IPS-20b (cell line): ENCODE measurements around the gene SHISA3.
"Not testable (repeated sequence)": the region's sequence is repeated elsewhere in the genome, so short reads cannot be mapped to it uniquely, and the experiment has no call there.

ENCODE experiments used
- H3K27ac ChIP-seq: one replicate; pipeline ENCODE4 v1.5.1; 2013; ENCODE audit warnings: low read length
- H3K27me3 ChIP-seq: 2 replicates; pipeline ENCODE4 v1.6.1; 2013; ENCODE audit warnings: mild to moderate bottlenecking, low read length, inconsistent platforms; ENCODE audit not compliant: insufficient read depth
- H3K36me3 ChIP-seq: 2 replicates; pipeline ENCODE4 v1.6.1; 2013; ENCODE audit warnings: low read depth, mild to moderate bottlenecking, inconsistent platforms, low read length, moderate library complexity; ENCODE audit not compliant: insufficient read depth
- H3K4me1 ChIP-seq: 2 replicates; pipeline ENCODE4 v1.6.1; 2013; ENCODE audit warnings: mild to moderate bottlenecking, control low read depth, inconsistent platforms, low read length, moderate library complexity; ENCODE audit not compliant: insufficient read depth
- H3K4me3 ChIP-seq: 2 replicates; pipeline ENCODE4 v1.5.1; 2013; ENCODE audit warnings: mild to moderate bottlenecking, low read length, inconsistent platforms
- H3K9ac ChIP-seq: 2 replicates; pipeline ENCODE4 v1.6.1; 2013; ENCODE audit warnings: low read depth, mild to moderate bottlenecking, inconsistent platforms, low read length, moderate library complexity
- H3K9me3 ChIP-seq: 2 replicates; pipeline ENCODE4 v1.6.1; 2013; ENCODE audit warnings: mild to moderate bottlenecking, low read depth, low read length, inconsistent platforms; ENCODE audit not compliant: insufficient read depth

Gene SHISA3

GRCh38 chr4:42364266-42365053 lies 32.8 kb upstream of the SHISA3 start:
- H3K4me3 ChIP-seq: no peak overlapping the region
- H3K36me3 ChIP-seq: no peaks in the 10 kb centered on the region
- no peak overlapping the region for H3K27ac ChIP-seq
- no peaks in the 10 kb centered on the region for H3K9me3 ChIP-seq
- H3K9ac ChIP-seq: no peak overlapping the region
- H3K27me3 ChIP-seq: no peaks in the 10 kb centered on the region; the same call in 1 of the 2 replicates
- H3K4me1 ChIP-seq: no peaks in the 10 kb centered on the region

GRCh38 chr4:42366959-42367358 lies 30.3 kb upstream of the SHISA3 start:
- Histone ChIP-seq H3K27me3 (no peaks in the 10 kb centered on the region), H3K9ac (no peak overlapping the region), H3K27ac (no peak overlapping the region), H3K4me3 (no peak overlapping the region), H3K4me1 (no peaks in the 10 kb centered on the region), H3K36me3 (no peaks in the 10 kb centered on the region), H3K9me3 (no peaks in the 10 kb centered on the region)

- no peak overlapping the region for H3K9ac ChIP-seq
- H3K27ac ChIP-seq: no peak overlapping the region
- H3K36me3 ChIP-seq: no peaks in the 10 kb centered on the region
- H3K9me3 ChIP-seq: no peaks in the 10 kb centered on the region
- no peaks in the 10 kb centered on the region for H3K27me3 ChIP-seq
- H3K4me1 ChIP-seq: no peaks in the 10 kb centered on the region
- H3K4me3 ChIP-seq: no peak overlapping the region
Observed at GRCh38 chr4:42369489-42369888, 27.8 kb upstream of the SHISA3 start.

GRCh38 chr4:42371305-42372252 lies 25.7 kb upstream of the SHISA3 start:
- Histone ChIP-seq H3K4me1 (no peaks in the 10 kb centered on the region), H3K27me3 (no peaks in the 10 kb centered on the region), H3K9me3 (no peaks in the 10 kb centered on the region), H3K27ac (no peak overlapping the region), H3K9ac (no peak overlapping the region), H3K36me3 (no peaks in the 10 kb centered on the region), H3K4me3 (no peak overlapping the region)

- not testable (repeated sequence) for H3K9ac ChIP-seq, H3K36me3 ChIP-seq, H3K27me3 ChIP-seq, H3K27ac ChIP-seq, H3K4me1 ChIP-seq, H3K4me3 ChIP-seq, H3K9me3 ChIP-seq
Observed at GRCh38 chr4:42372303-42372702, 25.0 kb upstream of the SHISA3 start.

- Histone ChIP-seq H3K27ac (no peak overlapping the region), H3K4me1 (no peaks in the 10 kb centered on the region), H3K9ac (no peak overlapping the region), H3K9me3 (no peaks in the 10 kb centered on the region), H3K4me3 (no peak overlapping the region), H3K27me3 (no peaks in the 10 kb centered on the region), H3K36me3 (no peaks in the 10 kb centered on the region)
Observed at GRCh38 chr4:42377497-42377896, 19.8 kb upstream of the SHISA3 start.

- no peaks in the 10 kb centered on the region for H3K27me3 ChIP-seq
- H3K9ac ChIP-seq: no peak overlapping the region
Observed at GRCh38 chr4:42381666-42382065, 15.6 kb upstream of the SHISA3 start.

GRCh38 chr4:42385516-42385915 lies 11.8 kb upstream of the SHISA3 start:
- no peaks in the 10 kb centered on the region for H3K36me3 ChIP-seq
- no peak overlapping the region for H3K9ac ChIP-seq
- H3K27me3 ChIP-seq: no peaks in the 10 kb centered on the region
- no peaks in the 10 kb centered on the region for H3K4me1 ChIP-seq
- no peak overlapping the region for H3K27ac ChIP-seq
- no peak overlapping the region for H3K4me3 ChIP-seq
- no peaks in the 10 kb centered on the region for H3K9me3 ChIP-seq

More at GRCh38 chr4:42381666-42382065, 15.6 kb upstream of the SHISA3 start:
- no peaks in the 10 kb centered on the region for H3K36me3 ChIP-seq
- H3K9me3 ChIP-seq: no peaks in the 10 kb centered on the region
- H3K4me1 ChIP-seq: no peaks in the 10 kb centered on the region
- H3K27ac ChIP-seq: no peak overlapping the region
- no peak overlapping the region for H3K4me3 ChIP-seq

- H3K9ac ChIP-seq: no peak overlapping the region
- no peak overlapping the region for H3K27ac ChIP-seq
Observed at GRCh38 chr4:42390622-42391354, 6.5 kb upstream of the SHISA3 start.

GRCh38 chr4:42391355-42391664 lies 6.0 kb upstream of the SHISA3 start:
- H3K27ac ChIP-seq: no peak overlapping the region
- H3K36me3 ChIP-seq: no peaks in the 10 kb centered on the region
- H3K9ac ChIP-seq: no peak overlapping the region
- H3K4me3 ChIP-seq: no peak overlapping the region
- peaks cover 6% of the 10 kb centered on the region; the same call in 1 of the 2 replicates for H3K4me1 ChIP-seq
- peaks cover 20% of the 10 kb centered on the region for H3K27me3 ChIP-seq
- no peaks in the 10 kb centered on the region for H3K9me3 ChIP-seq

More at GRCh38 chr4:42390622-42391354, 6.5 kb upstream of the SHISA3 start:
- H3K4me3 ChIP-seq: no peak overlapping the region
- peaks cover 15% of the 10 kb centered on the region for H3K27me3 ChIP-seq
- H3K36me3 ChIP-seq: no peaks in the 10 kb centered on the region
- no peaks in the 10 kb centered on the region for H3K9me3 ChIP-seq
- peaks cover 5% of the 10 kb centered on the region; the same call in 1 of the 2 replicates for H3K4me1 ChIP-seq

- Histone ChIP-seq H3K27ac (no peak overlapping the region), H3K9ac (no peak overlapping the region), H3K27me3 (peaks cover 27% of the 10 kb centered on the region), H3K9me3 (no peaks in the 10 kb centered on the region), H3K36me3 (no peaks in the 10 kb centered on the region), H3K4me1 (peaks cover 12% of the 10 kb centered on the region; the same call in 1 of the 2 replicates), H3K4me3 (no peak overlapping the region)
Observed at GRCh38 chr4:42391981-42392380, 5.3 kb upstream of the SHISA3 start.
